Calu3 (cell line): ENCODE measurements around the gene KIF26A. TPM values are rescaled to one million over a fixed set of nuclear protein-coding genes. Genes with fewer than 3 reads are reported as not detected.

Source experiments
- BruUV-seq: library from RNA; stranded (reverse); fragments of 400-500 nt; replicated peaks from 2 replicates; lab custom pipeline; 2021; lab: Mats Ljungman, UMichigan
- CTCF ChIA-PET: fragments of 300-600 bp; sonication (Branson Sonifier 250); formaldehyde crosslinking; loops from one replicate; lab custom pipeline; 2022; ENCODE audit warnings: antibody characterized with exemption; lab: Charles Lee
- DNase-seq: peaks from one replicate; pipeline ENCODE4 v3.0.0; 2022
- H3K27ac Mint-ChIP-seq: one replicate; pipeline ENCODE4 v1.8.0; 2022; ENCODE audit warnings: mixed read lengths; ENCODE audit not compliant: unreplicated experiment
- H3K27me3 Mint-ChIP-seq: one replicate; pipeline ENCODE4 v1.8.0; 2022; ENCODE audit warnings: mixed read lengths; ENCODE audit not compliant: unreplicated experiment
- H3K36me3 Mint-ChIP-seq: one replicate; pipeline ENCODE4 v1.8.0; 2022; ENCODE audit warnings: mild to moderate bottlenecking, moderate library complexity, mixed read lengths; ENCODE audit not compliant: insufficient read depth, unreplicated experiment
- H3K4me1 Mint-ChIP-seq: one replicate; pipeline ENCODE4 v1.8.0; 2022; ENCODE audit warnings: mild to moderate bottlenecking, low read depth, mixed read lengths; ENCODE audit not compliant: unreplicated experiment
- H3K4me3 Mint-ChIP-seq: one replicate; pipeline ENCODE4 v1.8.0; 2022; ENCODE audit warnings: mild to moderate bottlenecking, low read depth, moderate library complexity, mixed read lengths; ENCODE audit not compliant: unreplicated experiment
- H3K9me3 Mint-ChIP-seq: one replicate; pipeline ENCODE4 v1.8.0; 2022; ENCODE audit warnings: low read depth, mixed read lengths; ENCODE audit not compliant: unreplicated experiment
- intact Hi-C: fragments of 100-400 bp; cut with micrococcal nuclease; formaldehyde crosslinking; loops from one replicate; pipeline ENCODE4 v1.10.0; 2022; ENCODE audit not compliant: unreplicated experiment
- total RNA-seq: library from RNA; stranded (reverse); gene quantifications from 2 replicates; pipeline ENCODE4 v1.2.3, GENCODE V29; 2022
- TF ChIP-seq, protein P1 (sequence below): fragments of 200-600 bp; IDR thresholded peaks from one replicate; pipeline ENCODE4 v1.8.0; 2022; ENCODE audit warnings: antibody characterized with exemption; ENCODE audit not compliant: unreplicated experiment

The KIF26A gene
- total RNA-seq, 1 experiment from 2014 or later: 0.07 TPM

DNA sequence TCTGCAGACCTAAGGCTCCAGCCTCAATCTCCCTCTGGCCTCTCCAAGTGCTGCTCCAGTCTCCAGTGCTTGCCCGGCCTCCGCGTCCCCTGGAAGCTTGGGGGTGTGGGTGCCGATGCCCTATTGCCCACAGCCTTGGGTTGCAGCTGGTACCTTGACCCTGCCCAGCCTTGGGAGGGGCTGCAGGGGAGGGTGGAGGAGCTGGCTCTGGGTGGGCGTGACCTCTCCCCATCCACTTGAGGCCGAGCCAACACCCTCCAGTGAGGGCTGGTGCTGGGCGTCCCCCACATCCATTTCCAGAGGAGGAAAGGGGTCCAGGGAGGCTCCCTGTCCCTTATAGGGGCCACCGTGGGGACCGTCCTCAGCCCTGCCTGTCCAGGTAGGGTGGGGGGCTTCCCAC, 24.1 kb downstream of the KIF26A start:
- TF ChIP-seq, protein P1, sequence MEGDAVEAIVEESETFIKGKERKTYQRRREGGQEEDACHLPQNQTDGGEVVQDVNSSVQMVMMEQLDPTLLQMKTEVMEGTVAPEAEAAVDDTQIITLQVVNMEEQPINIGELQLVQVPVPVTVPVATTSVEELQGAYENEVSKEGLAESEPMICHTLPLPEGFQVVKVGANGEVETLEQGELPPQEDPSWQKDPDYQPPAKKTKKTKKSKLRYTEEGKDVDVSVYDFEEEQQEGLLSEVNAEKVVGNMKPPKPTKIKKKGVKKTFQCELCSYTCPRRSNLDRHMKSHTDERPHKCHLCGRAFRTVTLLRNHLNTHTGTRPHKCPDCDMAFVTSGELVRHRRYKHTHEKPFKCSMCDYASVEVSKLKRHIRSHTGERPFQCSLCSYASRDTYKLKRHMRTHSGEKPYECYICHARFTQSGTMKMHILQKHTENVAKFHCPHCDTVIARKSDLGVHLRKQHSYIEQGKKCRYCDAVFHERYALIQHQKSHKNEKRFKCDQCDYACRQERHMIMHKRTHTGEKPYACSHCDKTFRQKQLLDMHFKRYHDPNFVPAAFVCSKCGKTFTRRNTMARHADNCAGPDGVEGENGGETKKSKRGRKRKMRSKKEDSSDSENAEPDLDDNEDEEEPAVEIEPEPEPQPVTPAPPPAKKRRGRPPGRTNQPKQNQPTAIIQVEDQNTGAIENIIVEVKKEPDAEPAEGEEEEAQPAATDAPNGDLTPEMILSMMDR: no peak
- no peak for DNase-seq
- BruUV-seq: no TSS peak

DNA sequence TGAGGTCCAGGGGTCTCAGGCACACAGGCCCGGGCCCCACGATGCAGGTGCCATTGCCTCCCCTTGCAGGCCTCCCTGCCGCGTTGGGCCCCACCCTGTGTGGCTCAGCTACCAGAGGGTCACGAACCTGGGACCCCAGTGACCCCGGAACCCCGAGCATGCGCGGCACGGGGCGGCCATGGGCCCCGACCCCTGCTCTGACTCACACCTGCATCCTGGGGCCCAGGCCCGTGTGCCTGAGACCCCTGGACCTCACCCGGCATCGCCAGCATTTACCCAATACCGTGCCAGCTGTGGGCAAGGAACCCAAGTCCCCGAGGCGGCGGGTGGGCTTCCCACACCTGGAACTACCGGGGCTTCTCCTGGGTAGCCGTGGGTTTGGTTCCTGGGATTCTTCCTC, 25.2 kb downstream of the KIF26A start:
- no peaks in the 10 kb centered on the region for H3K9me3 Mint-ChIP-seq

More for the DNA sequence above, 24.1 kb downstream of the KIF26A start:
- H3K27ac Mint-ChIP-seq: no peak overlapping the region
- CTCF ChIA-PET: no interaction called here
- H3K36me3 Mint-ChIP-seq: no peaks in the 10 kb centered on the region
- H3K9me3 Mint-ChIP-seq: no peaks in the 10 kb centered on the region
- H3K27me3 Mint-ChIP-seq: peaks cover 22% of the 10 kb centered on the region
- no peak overlapping the region for H3K4me3 Mint-ChIP-seq
- intact Hi-C loops: no loop called here
- no peaks in the 10 kb centered on the region for H3K4me1 Mint-ChIP-seq

DNA sequence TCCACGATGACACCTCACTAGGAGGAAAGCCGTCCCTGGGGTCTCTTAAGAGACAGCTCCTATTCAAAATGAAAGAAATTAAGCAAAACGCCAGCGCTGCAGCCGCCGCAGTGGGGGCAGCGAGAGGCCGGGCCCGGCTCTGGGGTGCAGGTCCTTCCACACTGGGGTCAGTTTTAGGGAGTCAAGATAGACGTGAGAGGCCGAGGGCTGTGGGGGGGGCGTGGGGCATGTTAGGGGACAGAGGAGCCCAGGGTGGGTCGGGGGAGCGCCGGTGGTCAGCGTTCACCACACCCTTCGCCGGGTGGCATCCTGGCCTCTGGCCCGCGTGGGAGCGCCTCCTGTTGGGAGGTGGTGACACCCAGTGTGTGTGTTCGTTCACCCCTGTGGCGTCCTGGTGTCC, 25.7 kb downstream of the KIF26A start:
- Mint-ChIP-seq H3K27me3 (peaks cover 19% of the 10 kb centered on the region), H3K9me3 (no peaks in the 10 kb centered on the region), H3K36me3 (no peaks in the 10 kb centered on the region), H3K4me3 (no peak overlapping the region), H3K27ac (no peak overlapping the region), H3K4me1 (no peaks in the 10 kb centered on the region)
- intact Hi-C loops: no loop called here
- TF ChIP-seq, protein P1: no peak
- CTCF ChIA-PET: no interaction called here
- no peak for DNase-seq
- no TSS peak for BruUV-seq

More for the DNA sequence above, 25.2 kb downstream of the KIF26A start:
- Mint-ChIP-seq H3K4me3 (no peak overlapping the region), H3K27me3 (peaks cover 21% of the 10 kb centered on the region), H3K36me3 (no peaks in the 10 kb centered on the region), H3K4me1 (no peaks in the 10 kb centered on the region), H3K27ac (no peak overlapping the region)
- TF ChIP-seq, protein P1: no peak
- no peak for DNase-seq
- intact Hi-C loops: no loop called here
- no TSS peak for BruUV-seq
- CTCF ChIA-PET: no interaction called here

DNA sequence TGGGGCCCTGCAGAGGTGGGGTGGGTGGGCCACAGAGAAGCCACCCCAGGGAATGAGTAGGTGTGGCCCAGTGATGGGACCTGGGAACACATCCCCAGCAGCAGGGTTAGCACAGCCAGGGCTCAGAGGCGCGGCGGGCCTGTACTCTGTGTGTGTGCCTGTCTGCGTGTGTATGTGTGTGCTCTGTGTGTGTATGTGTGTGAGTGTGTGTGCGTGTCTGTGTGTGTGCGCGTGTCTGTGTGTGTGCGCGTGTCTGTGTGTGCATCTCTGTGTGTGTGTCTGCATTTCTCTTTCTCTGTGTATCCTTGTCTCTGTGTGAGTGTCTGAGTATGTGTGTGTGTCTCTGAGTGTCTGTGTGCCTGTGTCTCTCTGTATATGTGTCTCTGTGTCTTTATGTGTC, 26.1 kb downstream of the KIF26A start:
- intact Hi-C loops: no loop called here
- Mint-ChIP-seq H3K27me3 (peaks cover 19% of the 10 kb centered on the region), H3K4me1 (no peaks in the 10 kb centered on the region), H3K4me3 (no peak overlapping the region), H3K27ac (no peak overlapping the region), H3K36me3 (no peaks in the 10 kb centered on the region), H3K9me3 (no peaks in the 10 kb centered on the region)
- BruUV-seq: no TSS peak
- DNase-seq: no peak
- TF ChIP-seq, protein P1: no peak
- CTCF ChIA-PET: no interaction called here
